GM19467 (cell line): ENCODE results near the gene FZD10.

ENCODE experiments used
- ATAC-seq: cut with Tn5 transposase; IDR thresholded peaks from one replicate; pipeline ENCODE4 v1.9.1; 2021; ENCODE audit warnings: mild to moderate bottlenecking, moderate library complexity; ENCODE audit not compliant: unreplicated experiment

FZD10 gene

DNA sequence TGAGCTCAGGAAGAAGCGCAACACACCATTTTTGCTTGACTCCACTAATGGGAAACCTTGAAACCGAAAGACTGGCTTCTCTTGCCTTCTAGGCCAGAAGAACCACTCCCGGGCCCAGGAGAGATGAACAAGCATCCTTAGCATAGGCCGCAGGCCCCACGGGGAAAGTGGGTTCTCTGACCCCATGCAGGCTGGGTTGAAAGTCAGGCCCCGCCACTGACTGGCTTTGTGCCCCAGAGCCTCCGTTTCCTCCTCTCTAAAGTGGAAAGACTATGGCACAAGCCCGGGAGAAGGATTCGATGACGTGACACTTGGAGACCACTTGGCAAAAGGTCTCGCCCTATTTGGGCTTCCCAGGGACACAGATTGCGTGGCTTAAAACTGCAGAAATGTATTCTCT lies 9.9 kb upstream of the FZD10 start:
- ATAC-seq, result no peak

- ATAC-seq, result no peak
Measured at GRCh38 chr12:130153803-130154202, 8.5 kb upstream of the FZD10 start.

GRCh38 chr12:130154276-130155070 lies 7.8 kb upstream of the FZD10 start:
- no peak for ATAC-seq

GRCh38 chr12:130155416-130156073 lies 6.7 kb upstream of the FZD10 start:
- ATAC-seq, result no peak

DNA sequence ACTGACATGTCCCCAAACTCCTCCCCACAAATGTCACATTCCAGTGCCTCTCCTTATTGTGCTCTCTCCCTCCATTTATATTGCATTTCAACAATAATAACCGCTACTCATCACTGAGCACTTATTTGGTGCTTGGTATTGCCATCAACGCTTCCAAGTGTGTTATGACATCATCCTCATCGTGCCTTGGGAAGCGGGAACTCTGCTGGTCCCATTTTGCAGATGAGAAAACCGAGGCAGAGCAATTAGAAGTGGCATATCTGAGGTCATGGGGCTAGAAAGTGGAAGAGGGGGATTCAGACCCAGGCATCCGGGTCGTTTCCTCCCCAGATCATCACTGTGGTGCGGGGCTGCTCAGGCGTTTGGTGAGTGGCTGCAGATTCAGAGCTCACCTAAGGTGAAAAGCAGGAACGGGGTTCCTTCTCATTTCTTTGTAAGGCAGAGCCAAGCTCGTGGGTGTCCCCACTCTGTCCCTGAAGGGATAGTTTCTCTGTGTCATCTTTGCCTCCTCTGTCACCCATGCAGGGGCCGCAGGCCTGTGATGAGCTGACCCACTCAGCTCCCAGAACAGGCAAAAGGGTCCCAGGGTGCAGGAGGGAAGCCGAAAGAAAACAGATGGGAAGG lies 5.5 kb upstream of the FZD10 start:
- no peak for ATAC-seq

DNA sequence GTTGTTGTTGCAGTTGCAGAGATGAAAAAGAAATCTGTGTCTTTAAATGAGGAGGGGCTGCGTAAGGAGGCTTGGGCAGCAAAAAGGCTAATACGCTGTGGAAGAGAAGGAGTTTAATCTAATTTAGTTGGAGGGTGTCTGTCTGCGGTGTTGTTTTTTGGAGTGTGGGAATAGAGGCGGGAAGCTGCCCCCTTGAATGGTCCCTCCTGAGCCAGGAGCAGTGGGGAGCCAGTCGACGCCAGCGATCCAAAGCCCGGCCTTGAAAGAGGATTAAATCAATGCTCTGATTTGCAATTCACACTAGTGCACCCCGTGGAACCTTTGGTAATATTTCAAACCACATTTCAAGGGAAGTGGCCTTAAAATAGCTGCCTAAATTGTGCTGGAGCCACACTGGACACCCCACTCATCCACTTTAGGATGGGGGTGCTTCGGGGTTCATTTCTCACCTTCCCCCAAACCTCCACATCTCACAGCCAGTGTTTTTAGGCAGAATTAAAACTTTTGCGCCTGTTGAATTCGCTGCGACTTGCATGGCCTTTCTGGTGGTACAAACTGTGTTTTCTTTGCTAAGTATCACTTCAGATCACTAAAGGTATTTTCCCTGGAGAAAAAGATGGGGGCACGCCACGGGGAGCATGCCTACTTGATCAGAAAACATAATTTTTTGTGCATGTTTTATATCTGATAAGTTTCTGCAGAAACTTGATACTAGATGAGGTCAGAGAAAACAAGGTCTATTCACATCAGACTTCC lies 4.1 kb upstream of the FZD10 start:
- no peak for ATAC-seq

- ATAC-seq, result no peak
Measured at GRCh38 chr12:130158754-130159059, 3.6 kb upstream of the FZD10 start.

DNA sequence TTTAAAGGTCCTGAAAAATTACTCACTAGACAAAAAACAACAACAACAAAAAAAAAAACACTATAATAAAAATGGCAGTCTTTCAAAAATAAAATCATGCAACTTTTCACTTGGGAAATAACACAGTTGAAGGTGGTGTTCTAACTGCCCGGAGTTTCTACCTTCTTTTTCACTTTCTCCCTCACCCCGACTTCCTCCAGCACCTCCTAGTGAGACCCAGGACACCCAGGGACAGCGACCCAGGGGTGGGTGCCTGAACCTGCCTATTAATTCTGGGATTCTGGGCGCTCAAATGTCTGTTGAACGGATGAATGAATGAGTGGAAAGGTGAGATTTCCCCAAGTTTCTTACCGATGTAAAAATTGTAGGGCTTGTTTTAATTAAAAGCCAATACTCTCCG lies 2.0 kb upstream of the FZD10 start:
- no peak for ATAC-seq

DNA sequence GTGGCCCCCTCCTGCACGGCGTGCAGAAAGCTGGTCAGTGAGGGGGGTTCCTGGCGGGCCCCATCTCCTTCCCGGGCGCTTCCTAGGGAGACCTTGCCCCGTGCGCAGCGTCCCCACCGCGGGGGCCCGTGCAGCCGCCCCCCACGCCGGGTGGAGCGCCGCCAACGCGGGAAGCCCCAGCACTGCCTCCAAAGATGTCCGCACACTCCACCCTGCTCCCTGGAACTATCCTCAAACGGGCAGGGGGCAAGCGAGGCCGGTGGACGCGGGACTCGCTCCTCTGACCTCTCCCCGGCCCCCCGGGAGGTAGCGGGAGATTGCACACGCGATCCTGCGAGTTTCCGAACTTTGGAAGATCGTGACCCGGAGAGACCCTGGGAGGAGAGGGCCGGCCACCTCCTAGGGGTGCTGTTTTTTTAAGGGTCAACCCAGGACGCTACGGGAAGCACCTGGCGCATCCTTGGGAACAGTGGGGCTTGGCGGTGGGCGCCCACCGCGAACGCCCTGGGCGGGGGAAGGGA lies 1.5 kb upstream of the FZD10 start:
- ATAC-seq, result no peak

GRCh38 chr12:130161261-130162243 lies 712 bp upstream of the FZD10 start:
- ATAC-seq, result no peak

- ATAC-seq, result no peak
Measured at GRCh38 chr12:130162745-130163460, 639 bp downstream of the FZD10 start.

DNA sequence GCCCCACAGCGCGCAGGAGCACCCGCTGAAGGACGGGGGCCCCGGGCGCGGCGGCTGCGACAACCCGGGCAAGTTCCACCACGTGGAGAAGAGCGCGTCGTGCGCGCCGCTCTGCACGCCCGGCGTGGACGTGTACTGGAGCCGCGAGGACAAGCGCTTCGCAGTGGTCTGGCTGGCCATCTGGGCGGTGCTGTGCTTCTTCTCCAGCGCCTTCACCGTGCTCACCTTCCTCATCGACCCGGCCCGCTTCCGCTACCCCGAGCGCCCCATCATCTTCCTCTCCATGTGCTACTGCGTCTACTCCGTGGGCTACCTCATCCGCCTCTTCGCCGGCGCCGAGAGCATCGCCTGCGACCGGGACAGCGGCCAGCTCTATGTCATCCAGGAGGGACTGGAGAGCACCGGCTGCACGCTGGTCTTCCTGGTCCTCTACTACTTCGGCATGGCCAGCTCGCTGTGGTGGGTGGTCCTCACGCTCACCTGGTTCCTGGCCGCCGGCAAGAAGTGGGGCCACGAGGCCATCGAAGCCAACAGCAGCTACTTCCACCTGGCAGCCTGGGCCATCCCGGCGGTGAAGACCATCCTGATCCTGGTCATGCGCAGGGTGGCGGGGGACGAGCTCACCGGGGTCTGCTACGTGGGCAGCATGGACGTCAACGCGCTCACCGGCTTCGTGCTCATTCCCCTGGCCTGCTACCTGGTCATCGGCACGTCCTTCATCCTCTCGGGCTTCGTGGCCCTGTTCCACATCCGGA lies 1.4 kb downstream of the FZD10 start:
- no peak for ATAC-seq

- ATAC-seq, result no peak
Measured at GRCh38 chr12:130164216-130164542, 1.9 kb downstream of the FZD10 start.

GRCh38 chr12:130164936-130165335 lies 2.7 kb downstream of the FZD10 start:
- ATAC-seq, result no peak

DNA sequence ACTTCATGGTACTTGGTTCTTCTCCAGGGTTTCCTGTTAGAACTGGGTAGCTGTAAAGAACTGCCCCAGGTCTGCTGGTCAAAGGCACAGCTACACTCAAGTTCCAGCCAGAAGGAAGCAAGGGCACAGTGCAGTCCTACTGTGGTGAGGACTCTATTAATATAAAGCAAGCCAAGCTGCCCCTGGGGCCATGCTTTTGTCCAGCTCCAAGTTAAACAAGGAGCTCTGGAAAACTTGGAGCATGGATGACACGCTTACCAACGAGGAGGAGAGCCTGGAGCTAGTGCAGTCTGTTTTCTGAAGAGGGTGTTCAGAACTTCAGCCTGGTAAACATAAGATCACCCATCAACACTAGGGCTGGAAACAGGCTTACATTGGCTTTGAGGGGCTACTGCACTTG lies 4.0 kb downstream of the FZD10 start:
- ATAC-seq, result no peak

- ATAC-seq, result no peak
Measured at GRCh38 chr12:130167537-130167936, 5.3 kb downstream of the FZD10 start.

DNA sequence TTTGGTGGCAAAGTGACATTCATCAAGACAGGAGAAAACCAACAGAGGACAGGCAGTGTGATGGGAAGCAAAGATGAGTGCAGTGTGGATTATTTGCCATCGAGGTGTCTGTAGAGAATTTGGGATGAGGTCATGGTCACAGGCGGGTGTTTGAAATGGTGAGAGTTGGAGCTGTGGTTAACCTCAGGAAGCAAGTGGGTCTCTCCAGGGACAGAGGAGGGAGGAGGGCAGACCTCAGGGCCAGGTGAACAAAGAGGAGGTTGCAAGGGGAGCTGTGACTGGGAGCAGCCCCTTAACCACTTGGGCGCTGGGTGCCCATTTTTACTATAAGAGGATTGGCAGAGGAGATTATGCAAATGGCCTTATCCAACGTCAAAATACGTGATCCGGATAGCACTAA lies 7.0 kb downstream of the FZD10 start:
- ATAC-seq, result no peak

GRCh38 chr12:130169924-130170323 lies 7.7 kb downstream of the FZD10 start:
- ATAC-seq, result no peak

DNA sequence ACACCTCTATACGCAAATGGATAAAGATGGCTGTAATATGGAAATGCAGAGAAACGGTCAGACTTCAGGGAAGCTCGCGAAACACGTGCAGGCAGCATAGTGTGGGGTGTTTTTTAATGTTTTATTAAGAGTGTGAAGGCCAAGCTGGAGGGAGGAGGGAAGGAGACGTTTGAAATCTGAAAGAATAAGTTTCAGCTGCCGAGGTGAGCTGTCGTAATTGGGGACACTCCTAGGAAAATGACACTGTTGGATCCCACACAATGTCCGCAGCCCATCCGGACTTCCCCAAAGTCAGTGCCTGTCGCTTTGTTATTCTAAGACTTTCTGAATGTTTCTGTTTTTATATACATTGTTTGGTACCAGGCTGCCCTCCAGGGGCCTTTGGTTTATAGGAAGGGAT lies 8.3 kb downstream of the FZD10 start:
- ATAC-seq, result no peak
